H7 (cell line): ENCODE measurements around the gene VARS2. TPM values are rescaled to one million over a fixed set of nuclear protein-coding genes. Genes with fewer than 3 reads are reported as not detected.

ENCODE experiments used
- DNase-seq: peaks from one replicate; pipeline ENCODE4 v3.0.0; 2012
- H3K27me3 ChIP-seq: 2 replicates; pipeline ENCODE4 v1.6.0; 2011; ENCODE audit warnings: mild to moderate bottlenecking, low read length; ENCODE audit not compliant: control insufficient read depth, insufficient read depth
- H3K36me3 ChIP-seq: replicated peaks from 2 replicates; pipeline ENCODE4 v1.5.1; 2011; ENCODE audit warnings: low read length; ENCODE audit not compliant: control insufficient read depth, insufficient read depth
- H3K4me3 ChIP-seq: 2 replicates; pipeline ENCODE4 v1.5.1; 2011; ENCODE audit warnings: low read depth, mild to moderate bottlenecking, control low read depth, low read length, moderate library complexity; ENCODE audit not compliant: insufficient read depth
- total RNA-seq: library from RNA; depleted of rRNA; stranded (reverse); fragments of >200 nt; shearing (Covaris generic); gene quantifications from 2 replicates; pipeline ENCODE4 v1.2.3, GENCODE V29; 2014

VARS2 gene
- total RNA-seq, 1 experiment from 2014 or later = 54.4 TPM

- DNase-seq = peak; percentile 93
- Histone ChIP-seq H3K36me3 (no peaks in the 10 kb centered on the region), H3K27me3 (no peaks in the 10 kb centered on the region), H3K4me3 (no peak overlapping the region)
These were observed 28.5 kb downstream of the VARS2 start for GRCh38 chr6:30942338-30943060.

- H3K4me3 ChIP-seq = no peak overlapping the region
- no peak for DNase-seq
- no peaks in the 10 kb centered on the region for H3K27me3 ChIP-seq
- H3K36me3 ChIP-seq = no peaks in the 10 kb centered on the region
These were observed 30.0 kb downstream of the VARS2 start for GRCh38 chr6:30944051-30944450.

- Histone ChIP-seq H3K36me3 (no peaks in the 10 kb centered on the region), H3K27me3 (no peaks in the 10 kb centered on the region)
- no peak for DNase-seq
These were observed 31.2 kb downstream of the VARS2 start for GRCh38 chr6:30945281-30945680.

GRCh38 chr6:30947231-30947630, 33.2 kb downstream of the VARS2 start:
- Histone ChIP-seq H3K4me3 (no peak overlapping the region), H3K27me3 (no peaks in the 10 kb centered on the region), H3K36me3 (no peaks in the 10 kb centered on the region)
- no peak for DNase-seq

More at GRCh38 chr6:30945281-30945680, 31.2 kb downstream of the VARS2 start:
- H3K4me3 ChIP-seq = no peak overlapping the region

GRCh38 chr6:30948811-30949210, 34.8 kb downstream of the VARS2 start:
- no peaks in the 10 kb centered on the region for H3K27me3 ChIP-seq
- H3K4me3 ChIP-seq = no peak overlapping the region
- H3K36me3 ChIP-seq = no peaks in the 10 kb centered on the region
- DNase-seq = no peak

GRCh38 chr6:30951907-30952469, 38.0 kb downstream of the VARS2 start:
- H3K36me3 ChIP-seq = no peaks in the 10 kb centered on the region
- H3K4me3 ChIP-seq = no peak overlapping the region
- peaks cover 12% of the 10 kb centered on the region for H3K27me3 ChIP-seq
- DNase-seq = no peak

- Histone ChIP-seq H3K36me3 (no peaks in the 10 kb centered on the region), H3K27me3 (peaks cover 12% of the 10 kb centered on the region), H3K4me3 (peak overlapping the region; percentile 46)
- DNase-seq = peak; percentile 25
These were observed 40.8 kb downstream of the VARS2 start for GRCh38 chr6:30954631-30955366.

GRCh38 chr6:30955367-30956042, 41.5 kb downstream of the VARS2 start:
- H3K4me3 ChIP-seq = peak overlapping the region; percentile 46
- peaks cover 12% of the 10 kb centered on the region for H3K27me3 ChIP-seq
- peak; percentile 90 for DNase-seq
- no peaks in the 10 kb centered on the region for H3K36me3 ChIP-seq

- H3K36me3 ChIP-seq = no peaks in the 10 kb centered on the region
- DNase-seq = no peak
- H3K27me3 ChIP-seq = peaks cover 12% of the 10 kb centered on the region
- H3K4me3 ChIP-seq = no peak overlapping the region
These were observed 43.7 kb downstream of the VARS2 start for GRCh38 chr6:30957716-30958115.

- Histone ChIP-seq H3K27me3 (peaks cover 3% of the 10 kb centered on the region), H3K4me3 (no peak overlapping the region), H3K36me3 (no peaks in the 10 kb centered on the region)
- no peak for DNase-seq
These were observed 47.1 kb downstream of the VARS2 start for GRCh38 chr6:30960907-30961673.

GRCh38 chr6:30962716-30963115, 48.7 kb downstream of the VARS2 start:
- Histone ChIP-seq H3K36me3 (no peaks in the 10 kb centered on the region), H3K27me3 (no peaks in the 10 kb centered on the region), H3K4me3 (no peak overlapping the region)
- no peak for DNase-seq

GRCh38 chr6:30963641-30964040, 49.6 kb downstream of the VARS2 start:
- H3K27me3 ChIP-seq = no peaks in the 10 kb centered on the region
- DNase-seq = no peak
- no peak overlapping the region for H3K4me3 ChIP-seq
- no peaks in the 10 kb centered on the region for H3K36me3 ChIP-seq

GRCh38 chr6:30964075-30964474, 50.0 kb downstream of the VARS2 start:
- no peak for DNase-seq
- Histone ChIP-seq H3K36me3 (no peaks in the 10 kb centered on the region), H3K4me3 (no peak overlapping the region), H3K27me3 (no peaks in the 10 kb centered on the region)

- Histone ChIP-seq H3K4me3 (no peak overlapping the region), H3K36me3 (no peaks in the 10 kb centered on the region)
- no peak for DNase-seq
These were observed 51.1 kb downstream of the VARS2 start for GRCh38 chr6:30965140-30965601.

More at GRCh38 chr6:30965140-30965601, 51.1 kb downstream of the VARS2 start:
- no peaks in the 10 kb centered on the region for H3K27me3 ChIP-seq
